Ovary (tissue), 9 donors: Measurements from ENCODE around the gene SAXO1. TPM values are rescaled to one million over a fixed set of nuclear protein-coding genes. Genes with fewer than 3 reads are reported as not detected.

Source experiments
- DNase-seq, 5 donors: peaks; one replicate each; pipeline ENCODE4 v3.0.0-alpha.2; 2019 to 2020
- H3K27ac ChIP-seq, 2 donors: fragments of 200-600 bp; one replicate each; pipeline versions ENCODE4 v1.5.1 to v1.8.0; 2019 to 2022
- H3K27me3 ChIP-seq: fragments of 200-600 bp; one replicate; pipeline ENCODE4 v1.8.0; 2022
- H3K36me3 ChIP-seq: fragments of 200-600 bp; sonication (generic); one replicate; pipeline ENCODE4 v1.5.1; 2019
- H3K4me1 ChIP-seq: one replicate; pipeline ENCODE4 v1.8.1; 2013; ENCODE audit warnings: mild to moderate bottlenecking, moderate library complexity; ENCODE audit not compliant: insufficient read depth
- H3K4me3 ChIP-seq: fragments of 200-600 bp; sonication (generic); one replicate; pipeline ENCODE4 v1.5.1; 2017
- H3K9me3 ChIP-seq, 2 donors: fragments of 200-600 bp in 1 of 2; sonication (generic) in 1 of 2; one replicate each; pipeline versions ENCODE4 v1.5.1 to v1.8.1; 2013 to 2019; ENCODE audit warnings: mild to moderate bottlenecking in 1 of 2, moderate library complexity in 1 of 2
- CTCF ChIP-seq, 3 donors: fragments of 450-650 bp in 2 of 3; fragments of 200-600 bp in 1 of 3; IDR thresholded peaks; one replicate each; pipeline versions ENCODE4 v1.5.1 to v1.8.0; 2016 to 2022; ENCODE audit warnings: antibody characterized with exemption in 3 of 3, mild to moderate bottlenecking in 1 of 3
- EP300 ChIP-seq: sonication (generic); formaldehyde crosslinking; IDR thresholded peaks from one replicate; pipeline ENCODE4 v1.6.1; 2017; ENCODE audit warnings: antibody characterized with exemption
- POLR2A ChIP-seq: fragments of 450-650 bp; IDR thresholded peaks from one replicate; pipeline ENCODE4 v1.6.1; 2017; ENCODE audit warnings: antibody characterized with exemption, mild to moderate bottlenecking, moderate library complexity
- WGBS, 3 donors: extraction: QIAGEN DNeasy Blood & Tissue Kit in 1 of 3; methylation state at CpG; one replicate each; pipeline versions ENCODE4 v1.1.5 to v1.1.7; 2013 to 2017; 5-methylcytosine and 5-hydroxymethylcytosine counted together
- intact Hi-C, 4 donors: fragments of 100-400 bp; cut with DNase I; formaldehyde crosslinking; loops; one replicate each; pipeline versions ENCODE4 v1.11.0 to v1.15.1; 2022 to 2023
- polyA plus RNA-seq, 2 donors: library from polyadenylated mRNA; stranded (reverse); fragments of 200-250 nt in 1 of 2; fragments of 350-450 nt in 1 of 2; fragmentation: Illumina TruSeq in 1 of 2; extraction: RNeasy Lipid Tissue Mini Kit (QIAGEN cat#74804) in 1 of 2; gene quantifications; one replicate each; pipeline ENCODE4 v1.2.3, GENCODE V29; 2013 to 2014
- small RNA-seq: library from RNA; depleted of rRNA; stranded (forward); fragments of <200 nt; gene quantifications from one replicate; pipeline ENCODE3, GENCODE V24; 2016
- total RNA-seq, 7 donors: library from RNA; depleted of rRNA in 2 of 7; stranded (reverse); fragments of >200 nt in 2 of 7; fragmentation: NEBNext Ultra II Directional in 3 of 7; extraction: Animal tissue kit (Norgen Biotek cat#: 25700) in 3 of 7; gene quantifications; one replicate each; pipeline versions ENCODE4 v1.1.0 to v1.2.4, GENCODE V29; 2016 to 2023
- donor health status: DM: no; HTN: no; CAD: no; lungs with moderate emphysema.
- donor health status: DM: no; HTN: no; CAD: no.
- donor health status: Bipolar disorder and iron deficiency.
- donor health status: DM: yes; HTN: yes; CAD: no.
- donor health status: DM: no; HTN: no; CAD: no.
- donor health status: DM: yes; HTN: yes; CAD: no.

Gene SAXO1
- total and polyA plus RNA-seq, 9 donors: 0.04 to 0.47 (median 0.11) TPM; not detected in 1

- Histone ChIP-seq H3K27me3 (no peaks in the 10 kb centered on the region), H3K27ac (no peak overlapping the region), H3K9me3 (no peaks in the 10 kb centered on the region), H3K36me3 (no peaks in the 10 kb centered on the region), H3K4me3 (no peak overlapping the region), H3K4me1 (no peaks in the 10 kb centered on the region)
- intact Hi-C loops: no loop called here
- 92 to 100% (median 98%) methylated on average over 1 of the region's 1 CpG for WGBS, 3 donors
- TF ChIP-seq CTCF (IDR thresholded peaks at IDR 0.05): no peak
- TF ChIP-seq EP300: no peak
- TF ChIP-seq POLR2A: no peak
- no peak for DNase-seq
Observed at GRCh38 chr9:18887546-18887945, 145.5 kb downstream of the SAXO1 start.

DNA sequence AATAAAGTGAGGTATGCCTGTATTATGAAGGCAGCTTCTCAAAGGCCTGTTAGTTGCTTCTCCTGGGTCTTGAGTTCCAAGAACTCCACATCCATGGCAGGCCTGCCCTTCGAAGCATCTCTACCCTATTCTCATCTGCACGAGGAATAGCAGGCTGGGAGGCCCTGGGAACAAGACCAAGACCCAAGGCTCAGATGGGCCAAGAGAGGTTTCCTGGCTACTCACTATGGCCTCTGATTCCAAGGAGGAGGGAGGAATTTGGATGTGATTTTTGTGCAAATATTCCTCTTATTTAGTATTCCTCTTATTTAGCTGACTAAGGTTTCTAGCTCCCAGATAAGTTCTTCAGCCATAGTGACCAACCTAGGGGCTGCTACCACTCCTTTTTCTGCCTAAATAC, 151.3 kb downstream of the SAXO1 start:
- intact Hi-C loops: no loop called here
- TF ChIP-seq CTCF (IDR thresholded peaks at IDR 0.05) (no peak), POLR2A (no peak), EP300 (no peak)
- no peaks in the 10 kb centered on the region for H3K9me3 ChIP-seq
- 56 to 78% (median 70%) methylated on average over 2 of the region's 2 CpGs for WGBS, 3 donors
- DNase-seq: no peak
- no peaks in the 10 kb centered on the region for H3K36me3 ChIP-seq
- H3K27me3 ChIP-seq: no peaks in the 10 kb centered on the region
- no peak overlapping the region for H3K27ac ChIP-seq
- H3K4me3 ChIP-seq: no peak overlapping the region
- H3K4me1 ChIP-seq: no peaks in the 10 kb centered on the region

GRCh38 chr9:18877984-18878383, 155.0 kb downstream of the SAXO1 start:
- no peak overlapping the region for H3K27ac ChIP-seq
- intact Hi-C loops: no loop called here
- no peak for DNase-seq
- H3K27me3 ChIP-seq: no peaks in the 10 kb centered on the region
- no peaks in the 10 kb centered on the region for H3K36me3 ChIP-seq
- TF ChIP-seq POLR2A: no peak
- TF ChIP-seq EP300: no peak
- no peak for TF ChIP-seq CTCF (IDR thresholded peaks at IDR 0.05)
- WGBS, 3 donors: 56 to 89% (median 66%) methylated on average over 3 of the region's 3 CpGs
- H3K4me3 ChIP-seq: no peak overlapping the region
- H3K9me3 ChIP-seq: no peaks in the 10 kb centered on the region
- H3K4me1 ChIP-seq: no peaks in the 10 kb centered on the region

Small RNA genes within 50 kb of the gene (small RNA-seq; reads per million reads assigned to genes)
- not detected for gene RNU6-264P
- 15.5 reads per million, percentile 86 among the genes with 10 or more reads in this experiment for gene SCARNA8

Other genes starting within 250 kb of the SAXO1 start
- 100 to 1,000 TPM in 4 of 7 donors, 10 to 100 TPM in 3; 36.6 to 111 (median 104) TPM for gene RRAGA, start 16.2 kb upstream of the SAXO1 start, total RNA-seq
- 100 to 1,000 TPM in 1 of 2 donors, 10 to 100 TPM in 1; 90.1 to 124 TPM for gene RRAGA, start 16.2 kb upstream of the SAXO1 start, polyA plus RNA-seq
- 10 to 100 TPM in 4 of 7 donors, 1 to 10 TPM in 3; 7.1 to 13.1 (median 10.7) TPM for gene HAUS6, start 69.7 kb upstream of the SAXO1 start, total RNA-seq
- gene HAUS6, start 69.7 kb upstream of the SAXO1 start, polyA plus RNA-seq: 1 to 10 TPM; 4.6 to 6.4 TPM
- 100 to 1,000 TPM in 3 of 7 donors, 10 to 100 TPM in 4; 33.3 to 138 (median 77.4) TPM for gene PLIN2, start 94.3 kb upstream of the SAXO1 start, total RNA-seq
- gene PLIN2, start 94.3 kb upstream of the SAXO1 start, polyA plus RNA-seq: 100 to 1,000 TPM in 1 of 2 donors, 10 to 100 TPM in 1; 41.0 to 110 TPM
- gene DENND4C, start 197.5 kb upstream of the SAXO1 start, total RNA-seq: 10 to 100 TPM; 52.6 to 83.9 (median 60.5) TPM
- gene DENND4C, start 197.5 kb upstream of the SAXO1 start, polyA plus RNA-seq: 10 to 100 TPM; 18.7 to 26.5 TPM